Loucy (cell line): Measurements from ENCODE around the gene ZC3HAV1L.

Experiments used
- CTCF ChIP-seq: fragments of 200-600 bp; sonication (generic); conservative IDR thresholded peaks from 2 replicates; pipeline ENCODE4 v1.5.1; 2014; ENCODE audit warnings: mild to moderate bottlenecking, antibody characterized with exemption, low read length
- EZH2phosphoT487 ChIP-seq: fragments of 200-600 bp; IDR thresholded peaks from 2 replicates; pipeline ENCODE4 v1.6.1; 2018; ENCODE audit warnings: antibody characterized with exemption, mild to moderate bottlenecking, moderate library complexity, borderline replicate concordance

- TF ChIP-seq CTCF = no peak
- no peak for TF ChIP-seq EZH2phosphoT487
Measured at GRCh38 chr7:139058943-139059342, 23.1 kb upstream of the ZC3HAV1L start.
